ENCODE results near the gene DAB2IP. TPM values are rescaled to one million over a fixed set of nuclear protein-coding genes. Genes with fewer than 3 reads are reported as not detected.

Gene DAB2IP
- total RNA-seq, 3 donors from 2014 or later: 109 to 157 (median 111) TPM

- peaks cover 5% of the 10 kb centered on the region for H3K4me1 ChIP-seq (ENCODE audit: low read depth)
- no peaks in the 10 kb centered on the region for H3K36me3 ChIP-seq (ENCODE audit: low read depth)
- intact Hi-C loops (cut with DNase I, micrococcal nuclease): no loop called here
- TF ChIP-seq CTCF (IDR thresholded peaks at IDR 0.05): no peak
- H3K4me3 ChIP-seq: no peak overlapping the region
- no peaks in the 10 kb centered on the region for H3K9me3 ChIP-seq
- no peak for ATAC-seq
- no peak for DNase-seq
Measured at GRCh38 chr9:121608168-121608853, 43.1 kb upstream of the DAB2IP start.

GRCh38 chr9:121609822-121610637, 41.4 kb upstream of the DAB2IP start:
- no peak overlapping the region for H3K4me3 ChIP-seq
- intact Hi-C loops (cut with DNase I, micrococcal nuclease): no loop called here
- ATAC-seq (peak; percentile 53), DNase-seq (peak in 1 of 3 donors; percentile 26)
- peaks cover 5% of the 10 kb centered on the region for H3K4me1 ChIP-seq (ENCODE audit: low read depth)
- no peaks in the 10 kb centered on the region for H3K36me3 ChIP-seq (ENCODE audit: low read depth)
- H3K9me3 ChIP-seq: no peaks in the 10 kb centered on the region
- TF ChIP-seq CTCF (IDR thresholded peaks at IDR 0.05): no peak

GRCh38 chr9:121610638-121610953, 40.8 kb upstream of the DAB2IP start:
- ATAC-seq (no peak), DNase-seq (no peak)
- Histone ChIP-seq H3K9me3 (no peaks in the 10 kb centered on the region), H3K4me3 (no peak overlapping the region), H3K4me1 (ENCODE audit: low read depth) (peaks cover 5% of the 10 kb centered on the region), H3K36me3 (ENCODE audit: low read depth) (no peaks in the 10 kb centered on the region)
- intact Hi-C loops (cut with DNase I, micrococcal nuclease): no loop called here
- no peak for TF ChIP-seq CTCF (IDR thresholded peaks at IDR 0.05)

GRCh38 chr9:121612511-121612998, 38.9 kb upstream of the DAB2IP start:
- intact Hi-C loops (cut with DNase I, micrococcal nuclease): no loop called here
- Histone ChIP-seq H3K4me1 (ENCODE audit: low read depth) (peaks cover 5% of the 10 kb centered on the region), H3K36me3 (ENCODE audit: low read depth) (no peaks in the 10 kb centered on the region), H3K4me3 (no peak overlapping the region), H3K9me3 (no peaks in the 10 kb centered on the region)
- DNase-seq (peak in 2 of 3 donors; percentile 56 to 64), ATAC-seq (peak; percentile 79)
- TF ChIP-seq CTCF (IDR thresholded peaks at IDR 0.05): no peak

- no peak for ATAC-seq
- no peaks in the 10 kb centered on the region for H3K36me3 ChIP-seq (ENCODE audit: low read depth)
- no peak for DNase-seq
- H3K4me3 ChIP-seq: no peak overlapping the region
- peaks cover 5% of the 10 kb centered on the region for H3K4me1 ChIP-seq (ENCODE audit: low read depth)
- H3K9me3 ChIP-seq: no peaks in the 10 kb centered on the region
- intact Hi-C loops (cut with DNase I, micrococcal nuclease): no loop called here
- TF ChIP-seq CTCF (IDR thresholded peaks at IDR 0.05): no peak
Measured at GRCh38 chr9:121613009-121613752, 38.3 kb upstream of the DAB2IP start.
